KBM-7 (cell line): ENCODE measurements around the gene DEPDC5.
"Not testable (repeated sequence)": the region's sequence is repeated elsewhere in the genome, so short reads cannot be mapped to it uniquely, and the experiment has no call there.

Source experiments
- DNase-seq: peaks from one replicate; pipeline ENCODE4 v3.0.0-alpha.2; 2015
- in situ Hi-C: fragments of 300-500 bp; cut with MboI; formaldehyde crosslinking; loops from 2 replicates; pipeline ENCODE4 v1.14.3; 2020; ENCODE audit warnings: low sequenced_read_pairs, low pct_unique_long_range_greater_than_20kb, mixed read lengths

DEPDC5 gene

DNA sequence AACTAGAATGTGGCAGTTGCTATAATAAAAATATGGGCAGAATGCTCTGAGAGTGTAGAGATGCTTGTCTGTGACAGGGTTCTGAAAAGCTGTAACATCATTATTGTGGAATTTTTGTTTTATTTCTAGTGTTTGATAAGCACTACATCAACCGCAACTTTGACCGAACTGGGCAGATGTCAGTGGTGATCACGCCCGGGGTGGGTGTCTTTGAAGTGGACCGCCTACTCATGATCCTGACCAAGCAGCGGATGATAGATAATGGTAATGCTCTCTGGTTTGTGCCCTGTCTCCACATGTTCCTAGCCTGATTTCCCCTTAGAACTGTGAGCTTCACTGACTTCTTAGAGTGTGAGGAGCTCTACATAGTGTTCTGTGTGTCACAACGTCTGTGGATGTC lies 48.8 kb downstream of the DEPDC5 start:
- in situ Hi-C loops: no loop called here
- DNase-seq: no peak

DNA sequence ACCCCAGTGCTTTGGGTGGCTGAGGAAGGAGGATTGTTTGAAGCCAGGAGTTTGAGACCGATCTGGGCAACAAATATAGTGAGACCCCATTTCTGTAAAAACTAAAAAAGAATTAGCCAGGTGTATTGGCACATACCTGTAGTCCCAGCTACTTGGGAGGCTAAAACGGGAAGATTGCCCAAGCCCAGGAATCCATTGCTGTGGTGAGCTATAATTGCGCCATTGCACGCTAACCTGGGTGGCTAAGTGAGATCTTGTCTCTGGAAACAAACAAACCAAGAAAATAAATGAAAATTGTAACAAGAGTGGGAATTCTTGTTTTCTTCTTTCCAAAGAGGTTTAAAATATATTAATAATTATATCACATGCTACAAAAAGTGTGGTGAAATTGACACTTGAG lies 52.9 kb downstream of the DEPDC5 start:
- in situ Hi-C loops: no loop called here
- DNase-seq: no peak

DNA sequence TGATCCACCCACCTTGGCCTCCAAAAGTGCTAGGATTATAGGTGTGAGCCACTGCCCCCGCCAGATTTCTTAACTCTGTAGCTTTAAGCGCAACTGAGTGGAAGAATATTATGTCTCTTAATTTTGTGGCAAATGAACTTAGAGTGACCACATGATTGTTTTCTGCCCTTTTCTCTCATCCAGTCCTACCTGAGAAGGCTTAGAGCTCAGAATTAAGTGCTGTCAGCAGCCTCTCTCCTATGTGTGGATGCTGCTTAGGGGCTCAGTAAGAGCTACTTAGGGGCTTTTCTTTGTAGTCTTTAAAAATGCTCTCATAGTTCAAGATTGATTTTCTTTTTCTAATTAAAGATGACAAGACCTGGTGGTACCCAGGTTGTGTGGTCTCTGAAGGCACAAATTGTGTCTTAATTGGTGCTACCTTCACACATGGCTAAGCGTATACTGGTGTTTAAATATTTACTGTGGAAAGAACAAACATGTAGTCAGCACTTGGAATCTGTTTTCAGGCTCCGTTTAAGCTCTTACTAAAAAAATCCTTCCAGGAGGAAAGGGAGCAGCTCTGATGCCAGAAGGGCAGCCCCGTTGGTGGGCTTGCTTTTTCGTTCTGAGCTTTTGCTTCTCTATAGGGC lies 59.3 kb downstream of the DEPDC5 start:
- DNase-seq: no peak
- in situ Hi-C loops: no loop called here

DNA sequence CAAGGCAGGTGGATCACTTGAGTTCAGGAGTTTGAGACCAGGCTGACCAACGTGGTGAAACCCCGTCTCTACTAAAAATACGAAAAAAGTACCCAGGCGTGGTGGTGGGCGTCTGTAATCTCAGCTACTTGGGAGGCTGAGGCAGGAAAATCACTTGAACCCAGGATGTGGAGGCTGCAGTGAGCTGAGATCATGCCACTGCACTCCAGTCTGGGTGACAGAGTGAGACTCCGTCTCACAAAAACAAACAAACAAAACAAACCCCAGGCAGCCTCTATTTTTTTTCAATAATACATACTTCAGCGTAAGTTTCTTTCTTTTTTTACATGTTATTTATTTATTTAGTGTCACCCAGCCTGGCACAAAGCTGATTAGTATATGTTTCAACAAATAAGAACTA lies 60.1 kb downstream of the DEPDC5 start:
- DNase-seq, in situ Hi-C loops: not testable (repeated sequence)

DNA sequence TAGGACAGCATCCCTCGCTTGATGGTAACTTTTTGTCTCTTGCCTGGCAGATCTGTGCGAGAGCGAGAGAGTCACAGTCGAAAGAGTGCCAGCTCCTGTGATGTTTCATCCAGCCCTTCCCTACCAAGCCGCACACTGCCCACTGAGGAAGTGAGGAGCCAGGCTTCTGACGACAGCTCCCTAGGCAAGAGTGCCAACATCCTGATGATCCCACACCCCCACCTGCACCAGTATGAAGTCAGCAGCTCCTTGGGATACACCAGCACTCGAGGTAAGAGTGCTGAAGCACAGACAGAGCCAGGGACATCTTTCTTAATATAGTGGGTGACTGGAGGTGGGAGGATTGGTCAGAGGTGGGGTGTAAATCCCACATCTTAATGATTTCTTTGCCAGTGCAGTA lies 61.1 kb downstream of the DEPDC5 start:
- in situ Hi-C loops: no loop called here
- no peak for DNase-seq

DNA sequence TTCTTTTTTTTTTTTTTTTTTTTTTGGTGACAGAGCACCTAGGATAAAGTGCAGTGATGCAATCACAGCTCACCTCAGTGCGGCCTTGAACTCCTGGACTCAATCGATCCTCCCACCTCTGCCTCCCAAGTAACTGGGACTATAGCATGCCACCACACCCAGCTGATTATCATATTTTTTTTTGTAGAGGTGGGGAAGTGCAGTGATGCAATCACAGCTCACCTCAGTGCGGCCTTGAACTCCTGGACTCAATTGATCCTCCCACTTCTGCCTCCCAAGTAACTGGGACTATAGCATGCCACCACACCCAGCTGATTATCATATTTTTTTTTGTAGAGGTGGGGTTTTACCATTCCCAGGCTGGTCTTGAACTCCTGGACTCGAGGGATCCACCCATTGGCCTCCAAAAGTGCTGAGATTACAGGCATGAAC lies 61.6 kb downstream of the DEPDC5 start:
- DNase-seq, in situ Hi-C loops: not testable (repeated sequence)

DNA sequence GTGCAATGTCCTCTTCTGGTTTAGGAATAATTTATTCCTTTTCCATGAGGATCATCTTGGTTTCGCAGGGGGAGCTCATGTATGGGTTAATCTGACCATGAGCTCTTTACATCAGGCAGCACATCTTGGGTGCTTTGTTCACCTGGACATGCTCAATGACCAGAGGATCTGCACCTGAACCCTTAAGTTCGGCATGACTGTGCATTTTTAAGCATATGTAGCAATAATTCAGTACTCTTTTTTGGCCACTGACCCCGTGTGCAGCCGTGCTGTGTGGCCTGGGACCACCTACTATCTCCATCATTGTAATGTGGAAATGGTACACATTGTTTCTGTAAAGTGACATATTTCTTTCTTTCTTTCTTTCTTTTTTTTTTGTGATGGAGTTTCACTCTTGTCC lies 62.9 kb downstream of the DEPDC5 start:
- in situ Hi-C loops: no loop called here
- no peak for DNase-seq

DNA sequence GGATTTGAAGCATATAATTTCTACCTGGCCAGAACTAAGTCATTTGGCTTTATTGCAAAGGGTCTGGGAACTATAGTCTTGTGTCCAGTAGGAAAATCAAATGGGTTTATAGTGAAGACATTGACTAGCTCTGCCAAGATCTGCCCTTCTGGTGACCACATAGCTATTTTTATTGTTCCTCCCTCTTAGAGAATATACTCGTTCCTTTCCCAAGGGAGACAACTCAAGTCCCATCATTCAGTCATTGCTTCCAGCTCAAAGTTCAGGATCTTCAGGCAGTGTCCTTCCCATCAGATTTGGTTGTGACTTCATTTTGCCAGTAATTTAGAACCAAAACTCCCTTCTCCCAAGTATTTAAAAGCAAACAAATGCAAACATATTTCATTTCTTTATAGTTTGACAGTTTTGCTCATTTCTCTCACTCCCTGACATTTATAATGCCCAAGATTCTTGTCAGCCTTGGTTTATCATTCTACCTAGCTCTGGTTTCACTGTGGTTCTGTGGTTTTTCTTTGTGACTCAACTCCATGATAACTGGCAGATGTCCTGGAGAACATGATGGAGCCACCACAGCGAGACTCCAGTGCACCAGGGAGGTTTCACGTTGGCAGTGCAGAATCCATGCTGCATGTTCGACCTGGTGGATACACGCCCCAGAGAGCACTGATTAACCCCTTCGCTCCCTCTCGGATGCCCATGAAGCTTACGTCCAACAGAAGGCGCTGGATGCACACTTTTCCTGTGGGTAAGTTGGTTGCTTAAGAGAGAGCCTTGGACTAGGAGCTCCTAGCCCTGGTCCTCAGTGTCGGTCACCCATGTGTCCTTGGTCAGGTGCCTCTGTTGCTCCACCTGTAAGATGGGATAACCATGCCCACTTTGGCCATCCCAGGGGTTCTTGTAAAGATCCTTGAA lies 64.9 kb downstream of the DEPDC5 start:
- in situ Hi-C loops: no loop called here
- no peak for DNase-seq

DNA sequence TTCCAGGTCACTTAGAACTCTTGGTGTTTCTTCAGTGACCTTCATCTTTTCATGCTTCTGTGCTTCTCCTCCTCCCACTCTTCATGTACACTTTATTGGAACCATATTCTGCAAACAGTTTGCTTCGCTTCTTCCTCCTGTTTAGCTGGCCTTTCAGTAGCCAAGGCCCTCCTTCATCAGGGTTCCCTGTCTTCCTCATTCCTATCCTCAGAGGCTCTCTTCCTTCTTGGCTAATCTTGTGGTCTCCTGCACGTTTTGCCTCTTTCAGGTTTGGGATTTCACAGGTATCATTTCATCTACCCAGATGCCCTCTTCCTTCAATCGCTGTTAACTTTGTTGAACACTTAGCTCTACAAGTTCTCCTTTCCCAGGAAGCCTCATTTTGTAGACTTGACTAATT lies 66.8 kb downstream of the DEPDC5 start:
- DNase-seq: no peak
- in situ Hi-C loops: no loop called here

DNA sequence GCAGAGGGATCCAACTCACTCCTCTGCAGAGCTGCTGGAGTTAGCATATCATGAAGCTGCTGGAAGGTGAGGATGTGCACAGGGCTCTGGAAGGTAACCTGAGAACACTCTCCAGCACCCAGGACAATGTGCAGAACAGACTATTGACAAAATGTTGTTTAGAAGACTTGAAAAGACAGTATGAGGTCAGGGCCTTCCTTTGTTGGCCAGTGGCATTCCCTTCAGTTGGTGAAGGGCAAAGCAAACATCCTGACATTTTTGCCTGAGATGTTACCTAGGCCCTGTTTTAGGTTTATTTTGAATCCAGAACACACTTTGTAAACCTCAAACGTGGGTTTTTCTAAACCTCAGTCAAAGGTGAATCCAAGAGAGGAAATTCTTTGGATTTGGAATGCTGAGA lies 67.8 kb downstream of the DEPDC5 start:
- no peak for DNase-seq
- in situ Hi-C loops: no loop called here

DNA sequence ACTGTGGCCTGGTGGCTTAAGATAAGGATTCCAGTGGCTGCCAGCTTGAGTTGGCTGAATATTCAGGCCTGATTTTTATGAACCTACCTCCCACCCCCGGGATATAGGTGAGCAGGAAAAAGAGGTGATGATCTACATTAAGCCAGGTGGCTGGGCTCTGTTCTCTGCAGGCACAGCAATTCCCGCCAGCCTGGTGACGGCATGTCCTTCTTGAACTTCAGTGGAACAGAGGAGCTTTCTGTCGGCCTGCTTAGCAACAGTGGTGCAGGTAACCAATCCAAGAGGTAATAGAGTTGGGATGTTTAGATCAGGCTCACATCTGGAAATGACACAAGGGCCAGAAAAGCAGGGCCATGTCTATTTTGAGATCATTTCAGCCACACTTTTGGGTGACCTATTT lies 68.7 kb downstream of the DEPDC5 start:
- DNase-seq: no peak

DNA sequence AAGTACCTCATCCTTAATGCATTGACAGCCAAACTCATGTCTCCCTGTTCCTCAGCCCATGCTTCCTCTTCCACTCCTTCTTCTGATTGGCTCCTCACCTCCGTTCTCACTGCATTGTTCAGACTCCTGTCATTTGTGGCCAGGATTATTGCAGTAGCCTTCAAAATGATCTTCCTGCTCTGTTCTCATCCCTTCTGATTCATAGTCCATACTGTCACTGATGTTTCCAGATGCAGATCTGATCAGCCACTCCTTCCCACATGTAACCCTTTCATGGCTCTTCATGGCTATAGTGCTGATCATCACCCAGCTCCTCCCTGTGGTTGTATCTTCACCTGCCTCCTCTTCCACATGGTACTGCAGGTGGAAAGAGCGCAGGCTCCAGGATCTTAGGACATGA lies 71.7 kb downstream of the DEPDC5 start:
- in situ Hi-C loops: no loop called here

More for the DNA sequence above, 68.7 kb downstream of the DEPDC5 start:
- in situ Hi-C loops: no loop called here

DNA sequence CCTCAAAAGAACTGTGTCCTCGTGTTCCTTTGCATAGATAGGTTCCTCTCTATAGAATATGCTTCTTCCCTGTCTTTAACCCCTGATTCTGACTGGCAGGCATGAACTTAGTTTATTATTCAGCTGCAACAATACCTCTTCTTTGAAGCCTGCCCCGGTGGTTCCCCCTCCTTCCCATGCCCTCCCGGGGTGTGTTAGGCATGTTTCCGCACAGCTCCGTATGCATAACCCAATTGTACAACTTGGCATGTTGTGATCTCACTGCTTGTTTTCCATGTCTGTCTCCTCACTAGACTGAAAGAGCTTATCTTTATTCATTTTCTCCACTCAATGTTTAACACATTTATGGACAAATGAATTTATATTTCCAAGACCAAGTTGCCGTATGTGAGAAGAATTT lies 72.6 kb downstream of the DEPDC5 start:
- in situ Hi-C loops: no loop called here
- no peak for DNase-seq

More for the DNA sequence above, 71.7 kb downstream of the DEPDC5 start:
- DNase-seq: no peak

DNA sequence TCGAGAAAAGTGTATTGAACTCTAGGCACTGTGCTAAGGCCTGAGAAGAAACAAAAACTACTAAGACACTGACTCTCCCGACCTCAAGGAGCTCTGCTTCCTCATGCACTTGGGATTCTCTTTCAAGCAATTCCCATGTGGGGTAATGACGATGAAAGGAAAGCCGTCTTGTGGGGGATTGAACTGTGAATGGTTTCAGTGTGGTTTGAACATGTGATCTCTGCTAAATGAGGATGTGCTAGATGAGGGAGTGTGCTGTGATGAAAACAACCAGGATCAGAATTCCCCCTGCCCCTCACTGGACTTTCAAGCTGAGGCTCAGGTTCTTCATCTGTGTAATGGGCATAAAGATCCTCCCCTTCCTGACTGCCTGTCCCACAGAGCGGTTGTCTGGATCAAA lies 74.9 kb downstream of the DEPDC5 start:
- in situ Hi-C loops: no loop called here
- no peak for DNase-seq

DNA sequence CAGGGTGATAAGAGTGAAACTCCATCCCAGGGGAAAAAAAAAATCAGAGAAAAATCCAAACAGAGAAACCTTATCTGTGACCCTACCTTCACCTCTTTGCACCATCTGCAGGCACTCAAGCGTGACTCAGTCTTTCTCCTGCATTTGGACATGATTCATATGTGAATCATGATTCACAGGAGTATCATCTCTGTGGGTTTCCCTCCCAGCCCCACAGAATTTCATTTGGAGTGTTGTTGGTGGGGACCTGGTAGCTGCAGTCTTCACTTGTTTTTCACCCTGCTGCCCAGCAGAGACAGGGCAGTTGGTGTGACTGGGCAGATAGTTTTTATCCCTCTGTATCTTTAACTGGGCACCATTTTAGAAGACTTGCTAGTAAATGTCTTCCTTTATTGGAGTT lies 75.7 kb downstream of the DEPDC5 start:
- peak; percentile 12 for DNase-seq
- in situ Hi-C loops: no loop called here

DNA sequence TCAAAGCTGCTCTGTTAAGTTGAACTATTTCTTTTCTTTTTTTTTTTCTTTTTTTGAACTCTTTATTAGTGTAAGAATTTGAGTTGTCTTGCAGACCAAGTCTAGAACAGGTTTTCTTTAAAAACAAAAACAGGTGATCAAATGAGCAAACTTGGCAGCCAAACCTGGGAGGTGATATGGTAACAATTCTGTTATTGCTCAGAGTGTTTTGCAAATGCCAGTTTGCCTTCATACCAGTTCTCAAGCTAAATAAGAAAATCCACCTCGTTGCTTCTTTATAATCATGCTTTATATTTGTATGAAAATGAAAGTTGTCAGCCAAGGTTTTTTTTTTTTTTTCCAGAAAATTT lies 76.9 kb downstream of the DEPDC5 start:
- DNase-seq: no peak
- in situ Hi-C loops: no loop called here

DNA sequence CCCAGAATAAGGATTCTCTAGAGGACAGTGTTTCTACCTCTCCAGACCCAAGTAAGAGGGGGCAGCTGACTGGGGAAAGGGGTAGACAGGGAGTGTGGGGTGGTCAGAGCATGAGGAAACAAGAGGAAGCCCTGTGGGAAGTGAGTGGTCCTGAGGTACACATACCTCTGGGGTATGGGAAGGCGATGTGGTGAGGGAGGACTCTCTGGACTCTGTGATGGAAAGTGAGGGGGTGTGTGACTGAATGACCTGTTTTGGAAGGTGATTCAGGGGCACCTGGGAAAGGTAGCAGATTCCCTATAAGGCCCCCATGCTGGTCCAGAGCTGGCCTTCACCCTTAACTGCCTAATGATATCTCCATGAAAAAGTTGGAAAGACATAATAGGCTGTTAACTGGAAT lies 80.1 kb downstream of the DEPDC5 start:
- DNase-seq: no peak
- in situ Hi-C loops: no loop called here

DNA sequence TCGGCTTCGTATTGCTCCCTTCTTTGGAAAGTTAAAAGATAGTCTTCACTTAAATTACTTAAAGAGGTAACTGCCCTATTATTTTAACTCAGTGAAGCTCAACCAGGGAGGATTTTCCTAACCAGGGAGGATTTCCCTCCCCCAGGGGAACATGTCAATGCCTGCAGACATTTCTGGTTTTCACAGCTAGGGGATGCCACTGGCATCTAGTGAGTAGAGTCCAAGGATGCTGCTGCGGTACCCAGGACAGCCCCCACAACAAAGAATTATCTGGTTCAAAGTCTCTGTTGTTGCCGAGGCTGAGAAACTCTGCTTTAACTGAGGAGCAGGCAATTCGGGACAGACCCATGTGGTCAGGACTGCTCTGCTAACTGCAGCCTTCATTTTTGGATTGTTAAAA lies 82.2 kb downstream of the DEPDC5 start:
- no peak for DNase-seq
- in situ Hi-C loops: no loop called here

DNA sequence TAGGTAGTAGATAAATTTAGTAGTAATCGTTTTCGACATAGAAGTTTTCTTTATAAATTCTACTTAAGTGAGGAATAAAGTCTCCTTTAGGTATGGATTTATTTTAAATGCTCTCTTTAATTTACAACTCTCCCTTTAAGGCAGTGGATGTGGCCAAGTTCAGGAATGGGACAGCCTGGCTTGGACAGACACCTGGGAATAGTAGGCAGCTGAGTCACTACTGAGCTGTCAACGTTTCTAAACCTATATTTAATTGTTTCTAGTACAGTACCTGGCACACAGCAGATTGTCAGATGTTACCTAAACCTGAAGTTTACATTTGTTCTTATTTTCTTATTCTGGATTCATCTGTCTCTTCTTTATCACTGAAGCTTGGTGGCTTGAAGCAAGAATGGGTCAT lies 85.1 kb downstream of the DEPDC5 start:
- no peak for DNase-seq
- in situ Hi-C loops: no loop called here

DNA sequence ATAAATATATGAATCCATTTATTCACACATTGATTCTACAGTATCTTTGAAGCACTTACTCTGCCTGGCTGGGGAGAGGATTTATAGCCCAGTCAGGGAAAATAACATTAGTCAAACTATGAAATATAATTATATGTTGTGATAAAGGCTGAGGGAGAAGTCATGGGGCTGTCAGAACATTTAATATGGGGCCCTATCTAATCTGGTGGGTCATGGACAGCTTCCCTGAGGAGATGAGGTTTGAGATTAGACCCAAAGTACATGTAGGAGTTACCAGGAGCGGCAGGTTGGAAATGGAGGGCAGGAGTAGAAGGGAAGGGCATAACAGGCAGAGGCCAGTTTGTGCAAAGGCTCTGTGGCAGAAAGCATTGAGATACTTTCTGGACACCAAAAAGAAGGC lies 86.2 kb downstream of the DEPDC5 start:
- in situ Hi-C loops: no loop called here
- no peak for DNase-seq

DNA sequence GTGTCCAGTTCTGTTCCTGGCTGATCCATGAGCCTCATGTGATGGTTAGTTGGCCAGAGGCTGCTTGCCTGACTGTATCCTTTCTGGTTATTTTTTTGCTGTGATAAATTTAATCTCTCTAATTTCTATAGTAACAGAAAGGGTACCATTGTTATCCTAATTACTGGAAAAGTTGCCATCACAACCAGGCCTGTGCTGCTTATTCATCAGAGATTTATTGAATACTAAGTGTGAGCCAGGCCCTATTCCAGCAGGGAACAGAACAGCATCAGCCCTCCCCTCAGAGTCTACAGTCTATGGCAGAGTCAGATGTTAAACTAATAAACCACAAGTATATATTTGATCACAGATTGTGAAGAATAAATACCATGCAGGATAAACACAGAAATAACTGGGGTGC lies 86.8 kb downstream of the DEPDC5 start:
- no peak for DNase-seq
- in situ Hi-C loops: no loop called here
